Measurements from ENCODE around the gene POGLUT2.
A peak's percentile ranks its signal among the peaks of the same experiment; 100 is the strongest.

The POGLUT2 gene

DNA sequence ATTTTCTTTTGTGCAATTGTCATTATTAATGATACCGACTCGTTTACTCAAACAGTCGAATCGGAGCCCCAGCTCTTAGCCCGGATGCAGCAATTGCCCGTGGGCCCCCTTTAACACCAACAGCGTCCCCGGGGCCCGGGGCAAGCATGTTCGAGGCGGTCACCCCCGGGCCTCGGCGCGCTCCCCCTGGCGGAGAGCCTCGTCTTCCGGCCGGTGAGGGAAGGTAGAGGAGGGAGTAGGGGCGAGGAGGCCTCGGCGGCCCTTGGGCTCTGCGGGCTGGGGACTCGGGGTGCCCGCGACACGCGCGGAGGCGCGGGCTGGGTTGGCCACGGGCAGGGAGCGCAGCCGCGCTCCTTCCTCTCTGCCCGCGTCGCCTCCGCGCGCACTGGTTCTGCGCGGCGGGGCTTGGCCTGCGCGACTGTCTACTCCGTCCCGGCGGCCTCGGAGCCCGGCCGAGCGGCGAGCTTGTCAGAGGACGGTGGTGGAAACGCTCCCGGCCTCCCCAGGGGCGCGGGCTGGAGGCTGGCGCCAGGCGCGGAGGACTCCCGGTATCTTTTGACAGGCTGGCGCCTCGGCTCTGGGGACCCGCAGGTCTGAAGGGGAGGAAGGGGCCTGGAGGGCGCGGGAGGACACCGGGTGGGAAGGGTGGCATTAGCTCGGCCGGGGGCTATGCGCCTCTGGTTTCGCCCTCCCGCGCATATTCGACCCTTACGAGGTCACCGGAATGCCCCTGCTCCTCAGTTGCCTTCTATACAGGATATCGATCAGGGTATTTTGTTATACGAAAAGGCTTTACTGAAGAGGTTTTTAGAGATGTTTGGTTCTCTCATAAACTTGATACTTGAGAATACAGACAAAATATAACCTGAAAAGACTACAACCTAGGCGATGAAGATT, 1.6 kb upstream of the POGLUT2 start:
- POLR2A ChIA-PET: interaction anchor here (1.0 to 2.5 kb wide), 6 partner anchors 15 to 209 kb away, joined by 3 to 11 read pairs (median 6); partner anchors contain the start of genes ERCC5, TEX30 and TPP2
- TF ChIP-seq, protein P1, sequence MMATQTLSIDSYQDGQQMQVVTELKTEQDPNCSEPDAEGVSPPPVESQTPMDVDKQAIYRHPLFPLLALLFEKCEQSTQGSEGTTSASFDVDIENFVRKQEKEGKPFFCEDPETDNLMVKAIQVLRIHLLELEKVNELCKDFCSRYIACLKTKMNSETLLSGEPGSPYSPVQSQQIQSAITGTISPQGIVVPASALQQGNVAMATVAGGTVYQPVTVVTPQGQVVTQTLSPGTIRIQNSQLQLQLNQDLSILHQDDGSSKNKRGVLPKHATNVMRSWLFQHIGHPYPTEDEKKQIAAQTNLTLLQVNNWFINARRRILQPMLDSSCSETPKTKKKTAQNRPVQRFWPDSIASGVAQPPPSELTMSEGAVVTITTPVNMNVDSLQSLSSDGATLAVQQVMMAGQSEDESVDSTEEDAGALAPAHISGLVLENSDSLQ (IDR thresholded peaks at IDR 0.05): no peak
- TF ChIP-seq ARNT (IDR thresholded peaks at IDR 0.05): no peak
- no peak for TF ChIP-seq FOXA1 (IDR thresholded peaks at IDR 0.05)
- peak; percentile 56 for DNase-seq (ENCODE audit: extremely low spot score)
- CTCF ChIA-PET: interaction anchor here (0.6 to 0.7 kb wide), 2 partner anchors 208 to 406 kb away, joined by 3 read pairs; no protein-coding TSS in a partner anchor

DNA sequence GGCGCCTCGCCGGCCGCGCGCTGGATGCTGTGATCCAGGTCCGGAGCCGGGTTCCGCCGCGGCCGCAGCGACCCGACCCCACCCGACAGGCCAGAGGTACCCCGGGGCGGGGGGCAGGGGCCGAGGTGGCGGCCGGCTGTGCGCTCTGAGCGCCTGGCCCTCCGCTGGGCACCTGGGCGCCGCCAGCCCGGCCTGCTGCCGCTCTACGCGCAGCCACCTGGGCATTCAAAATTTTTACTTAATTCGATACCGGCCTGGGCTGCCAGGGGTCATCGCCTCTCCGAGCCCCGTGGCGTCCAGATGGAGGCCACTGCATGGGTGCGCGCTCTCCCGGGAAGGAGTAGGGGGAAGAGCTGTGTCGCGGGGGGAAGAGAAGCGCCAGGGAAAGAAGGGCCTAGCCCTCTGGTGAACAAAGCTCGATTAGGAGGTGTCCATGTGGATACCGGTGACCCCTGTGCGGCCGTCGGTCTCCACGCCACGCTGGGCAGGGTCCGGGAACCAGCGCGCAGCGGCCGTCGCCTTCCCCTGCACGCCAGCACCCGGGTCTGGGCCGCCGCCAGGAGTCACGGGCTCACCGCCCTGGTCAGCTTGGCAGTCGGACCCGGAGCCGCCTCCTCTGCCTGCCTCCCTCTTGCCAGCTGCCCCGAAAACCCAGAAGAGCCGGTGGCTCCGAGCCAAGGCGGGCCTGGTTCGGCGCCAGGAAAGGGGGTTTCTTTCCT, 809 bp upstream of the POGLUT2 start:
- CTCF ChIA-PET: interaction anchor here (0.7 kb wide), 1 partner anchor 406 kb away, joined by 3 read pairs; no protein-coding TSS in a partner anchor
- TF ChIP-seq TARDBP (IDR thresholded peaks at IDR 0.05) (no peak), FOXM1 (IDR thresholded peaks at IDR 0.05; ENCODE audit: borderline replicate concordance) (no peak), L3MBTL2 (conservative IDR thresholded peaks at IDR 0.05) (peak; percentile 29; the same call in 1 of the 2 replicates)
- POLR2A ChIA-PET: interaction anchor here (1.0 to 2.5 kb wide), 6 partner anchors 15 to 208 kb away, joined by 3 to 11 read pairs (median 6); partner anchors contain the start of genes ERCC5, TEX30 and TPP2
- peak; percentile 11 for DNase-seq (ENCODE audit: extremely low spot score)

DNA sequence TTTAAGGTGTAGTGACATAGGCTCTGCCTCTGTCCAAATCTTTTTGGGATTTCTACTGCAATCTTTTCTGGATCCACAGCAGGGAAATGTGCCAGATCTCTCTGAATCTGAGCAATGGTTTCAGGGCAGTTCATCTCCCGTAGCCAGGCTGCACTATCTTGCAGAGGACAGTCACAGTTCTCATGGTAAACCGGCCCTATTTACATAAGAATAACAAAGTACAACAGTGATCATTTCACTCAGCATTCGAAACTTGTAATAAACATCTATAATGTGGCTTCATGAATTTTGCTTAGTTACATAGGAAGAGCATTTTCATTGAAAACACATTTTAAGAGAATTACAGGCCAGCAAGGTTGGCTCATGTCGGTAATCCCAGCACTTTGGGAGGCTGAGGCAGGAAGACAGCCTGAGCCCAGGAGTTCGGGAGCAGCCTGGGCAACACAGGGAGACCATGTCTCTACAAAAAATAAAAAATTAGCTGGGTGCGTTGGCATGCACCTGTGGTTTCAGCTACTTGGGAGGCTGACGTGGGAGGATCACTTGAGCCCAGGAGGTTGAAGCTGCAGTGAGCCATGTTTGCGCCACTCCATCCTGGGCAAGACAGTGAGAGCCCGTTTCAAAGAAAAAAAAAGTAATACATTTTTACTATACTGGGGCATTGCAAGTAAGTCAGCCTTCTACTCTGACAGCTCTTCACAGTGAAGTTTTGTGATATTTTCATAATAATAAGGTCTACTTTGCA, 5.0 kb downstream of the POGLUT2 start:
- CTCF ChIA-PET: no interaction called here
- no peak for DNase-seq (ENCODE audit: extremely low spot score)
- POLR2A ChIA-PET: interaction anchor here (1.0 kb wide), 1 partner anchor 20 kb away, joined by 3 read pairs; no protein-coding TSS in a partner anchor
- TF ChIP-seq LEF1 (IDR thresholded peaks at IDR 0.05; ENCODE audit: borderline replicate concordance) (no peak), ZNF384 (IDR thresholded peaks at IDR 0.05) (no peak), CTBP1 (IDR thresholded peaks at IDR 0.05; ENCODE audit: borderline replicate concordance) (no peak), ARNT (IDR thresholded peaks at IDR 0.05) (no peak), FOXK2 (IDR thresholded peaks at IDR 0.05) (no peak), SUZ12 (IDR thresholded peaks at IDR 0.05) (no peak), SP1 (IDR thresholded peaks at IDR 0.05) (no peak)

DNA sequence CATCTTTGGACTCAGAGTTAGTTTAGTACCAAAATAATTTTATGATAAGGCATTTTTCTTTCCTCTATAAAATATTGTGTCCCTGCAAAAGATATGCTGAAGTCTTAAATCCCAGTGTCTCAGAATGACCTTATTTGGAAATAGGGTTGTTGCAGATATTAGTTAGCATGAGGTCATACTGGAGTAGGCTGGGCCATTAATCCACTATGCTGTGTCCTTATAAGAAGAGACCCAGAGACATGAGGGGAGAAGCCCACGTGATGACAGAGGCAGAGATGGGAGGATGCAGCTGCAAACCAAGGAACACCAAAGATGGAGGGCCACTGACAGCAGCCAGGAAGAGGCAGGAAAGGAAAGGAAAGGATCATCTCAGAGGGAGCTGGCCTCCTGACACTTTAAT, 6.4 kb downstream of the POGLUT2 start:
- POLR2A ChIA-PET: no interaction called here

DNA sequence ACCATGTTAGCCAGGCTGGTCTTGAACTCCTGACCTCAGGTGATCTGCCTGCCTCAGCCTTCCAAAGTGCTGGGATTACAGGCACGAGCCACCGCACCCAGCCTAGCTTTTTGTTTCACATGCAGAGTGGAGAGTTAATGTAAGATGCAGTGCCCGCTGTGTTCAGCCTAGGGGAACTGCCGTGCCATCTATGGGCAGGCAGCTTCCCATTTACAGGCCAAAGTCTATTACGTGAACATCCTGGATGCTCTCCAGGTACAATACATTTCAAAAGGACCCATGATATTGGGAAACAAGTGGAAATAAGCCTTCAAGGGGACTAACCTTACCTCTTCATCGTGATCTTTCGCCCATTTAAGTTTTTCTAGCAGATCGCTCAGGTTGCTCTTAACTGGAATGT, 10.1 kb downstream of the POGLUT2 start:
- ChIA-PET CTCF (no interaction called here), POLR2A (interaction anchor here (1.3 kb wide), 1 partner anchor 10 kb away, joined by 3 read pairs; the partner anchor contains the start of genes BIVM and POGLUT2)
- DNase-seq (ENCODE audit: extremely low spot score): no peak
- TF ChIP-seq, protein P1 (IDR thresholded peaks at IDR 0.05): no peak
- no peak for TF ChIP-seq HDGF (IDR thresholded peaks at IDR 0.05; ENCODE audit: borderline replicate concordance)
- no peak for TF ChIP-seq SUZ12 (IDR thresholded peaks at IDR 0.05)
- TF ChIP-seq NFRKB (IDR thresholded peaks at IDR 0.05): no peak
- no peak for TF ChIP-seq FOXK2 (IDR thresholded peaks at IDR 0.05)
- no peak for TF ChIP-seq LEF1 (IDR thresholded peaks at IDR 0.05; ENCODE audit: borderline replicate concordance)
- TF ChIP-seq BHLHE40 (IDR thresholded peaks at IDR 0.05; ENCODE audit: borderline replicate concordance): no peak
- TF ChIP-seq FOXM1 (IDR thresholded peaks at IDR 0.05; ENCODE audit: borderline replicate concordance): no peak
- no peak for TF ChIP-seq SP1 (IDR thresholded peaks at IDR 0.05)

More for the DNA sequence above, 6.4 kb downstream of the POGLUT2 start:
- CTCF ChIA-PET: no interaction called here
- TF ChIP-seq, protein P1 (IDR thresholded peaks at IDR 0.05): no peak
- DNase-seq (ENCODE audit: extremely low spot score): no peak

DNA sequence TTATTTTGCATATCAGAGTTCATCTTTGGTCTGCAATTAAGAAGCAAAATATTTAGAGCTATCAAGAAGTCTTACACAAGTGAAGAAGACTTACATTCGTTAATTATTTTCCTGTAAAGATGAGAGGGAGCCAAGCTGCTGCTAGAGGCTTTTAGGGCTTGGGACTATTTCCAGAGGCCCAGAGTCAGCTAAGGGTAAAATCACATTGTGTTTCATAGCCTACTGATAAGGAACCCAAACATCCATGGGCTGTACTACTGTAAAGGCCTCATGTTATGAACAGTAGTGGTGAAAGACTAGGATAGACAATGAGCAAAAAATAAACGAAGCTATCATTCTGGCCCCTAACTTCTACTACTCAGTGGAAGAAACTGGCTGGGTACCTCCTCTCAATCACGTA, 14.3 kb downstream of the POGLUT2 start:
- POLR2A ChIA-PET: interaction anchor here (1.3 to 1.5 kb wide), 2 partner anchors 11 to 16 kb away, joined by 3 to 5 read pairs; partner anchors contain the start of gene TEX30
- TF ChIP-seq FOXK2 (IDR thresholded peaks at IDR 0.05) (no peak), ARNT (IDR thresholded peaks at IDR 0.05) (no peak), SUZ12 (IDR thresholded peaks at IDR 0.05) (no peak), L3MBTL2 (conservative IDR thresholded peaks at IDR 0.05) (no peak), SP1 (IDR thresholded peaks at IDR 0.05) (no peak), TARDBP (IDR thresholded peaks at IDR 0.05) (no peak), ELF4 (IDR thresholded peaks at IDR 0.05) (no peak), BHLHE40 (IDR thresholded peaks at IDR 0.05; ENCODE audit: borderline replicate concordance) (no peak), FOXA1 (IDR thresholded peaks at IDR 0.05) (no peak), NFRKB (IDR thresholded peaks at IDR 0.05) (no peak), LEF1 (IDR thresholded peaks at IDR 0.05; ENCODE audit: borderline replicate concordance) (no peak), HDGF (IDR thresholded peaks at IDR 0.05; ENCODE audit: borderline replicate concordance) (no peak)
- TF ChIP-seq, protein P1 (IDR thresholded peaks at IDR 0.05): no peak
- CTCF ChIA-PET: no interaction called here
- DNase-seq (ENCODE audit: extremely low spot score): no peak
